Renal pelvis (tissue), 4 donors: Measurements from ENCODE around the gene AGBL5. TPM values are rescaled to one million over a fixed set of nuclear protein-coding genes. Genes with fewer than 3 reads are reported as not detected.

Experiments
- DNase-seq: peaks from one replicate; pipeline ENCODE4 v3.0.0-alpha.2; 2013
- polyA plus RNA-seq, 3 donors: library from polyadenylated mRNA; unstranded; fragments of 120-200 nt; gene quantifications; one replicate each; pipeline ENCODE4 v1.2.1, GENCODE V29; 2013; ENCODE audit not compliant: insufficient read length in 3 of 3

The AGBL5 gene
- polyA plus RNA-seq, 3 donors, result 67.1 to 68.4 (median 67.5) TPM

DNA sequence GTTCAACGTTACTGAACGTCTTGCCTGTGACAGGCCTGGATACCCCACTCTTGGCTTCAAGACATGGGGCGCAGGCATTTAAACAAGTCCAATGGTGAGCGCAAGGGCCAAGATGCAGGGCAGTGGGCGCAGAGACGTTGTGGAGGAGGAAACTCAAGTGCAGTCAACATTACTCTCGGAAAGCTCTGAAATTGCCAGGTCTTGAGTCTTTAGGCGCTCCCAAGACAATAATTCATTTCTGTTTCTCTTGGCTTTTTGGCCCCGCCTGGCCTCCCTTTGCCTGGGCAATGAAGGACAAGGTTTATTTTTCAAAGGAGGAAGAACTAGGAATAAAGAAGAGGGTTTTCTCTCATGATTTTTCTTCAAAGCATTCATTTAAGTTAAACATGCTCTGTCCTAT is 32.0 kb upstream of the AGBL5 start:
- no peak for DNase-seq

DNA sequence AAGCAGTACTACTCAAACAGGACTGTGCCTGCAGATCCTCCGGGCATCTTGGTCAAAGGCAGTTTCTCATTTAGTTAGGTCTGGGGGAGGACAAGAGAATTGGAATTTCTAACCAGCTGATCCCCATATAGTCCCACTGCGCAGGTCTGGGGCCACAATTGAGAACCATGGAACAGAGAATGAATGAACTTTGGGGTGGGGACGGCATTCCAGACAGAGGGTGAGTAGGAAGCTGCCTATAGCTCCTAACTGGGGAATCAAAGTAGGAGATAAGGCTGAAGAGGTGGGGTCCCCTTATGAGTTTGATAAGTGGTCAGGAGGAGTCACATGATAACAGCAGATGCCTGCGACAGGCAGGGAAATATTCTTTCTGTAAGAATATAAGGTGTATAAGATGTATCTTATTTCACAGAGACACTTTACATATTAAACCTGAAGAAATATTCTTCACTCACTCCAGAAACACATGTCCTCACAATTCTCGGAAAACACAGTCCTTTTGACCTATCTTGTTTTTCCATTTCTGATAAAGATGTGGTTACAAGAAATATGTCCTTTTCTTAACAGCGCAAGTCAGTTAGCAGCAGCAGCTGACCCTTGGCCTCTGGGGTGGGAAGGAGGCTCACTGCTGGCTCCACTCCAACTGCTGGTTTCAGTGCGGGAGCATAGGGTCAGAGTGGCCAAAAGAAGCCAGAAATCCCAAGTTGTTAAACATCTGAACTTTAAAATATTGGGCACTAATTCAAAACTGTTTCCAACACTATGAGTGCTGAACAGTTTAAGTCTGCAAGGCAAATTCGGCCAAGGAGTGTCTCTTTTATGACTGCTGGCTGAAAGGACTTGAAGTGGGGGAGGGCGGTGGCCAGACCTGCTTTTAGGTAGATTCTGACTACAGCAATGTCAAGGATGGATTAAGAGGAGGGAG is 31.3 kb upstream of the AGBL5 start:
- no peak for DNase-seq

DNA sequence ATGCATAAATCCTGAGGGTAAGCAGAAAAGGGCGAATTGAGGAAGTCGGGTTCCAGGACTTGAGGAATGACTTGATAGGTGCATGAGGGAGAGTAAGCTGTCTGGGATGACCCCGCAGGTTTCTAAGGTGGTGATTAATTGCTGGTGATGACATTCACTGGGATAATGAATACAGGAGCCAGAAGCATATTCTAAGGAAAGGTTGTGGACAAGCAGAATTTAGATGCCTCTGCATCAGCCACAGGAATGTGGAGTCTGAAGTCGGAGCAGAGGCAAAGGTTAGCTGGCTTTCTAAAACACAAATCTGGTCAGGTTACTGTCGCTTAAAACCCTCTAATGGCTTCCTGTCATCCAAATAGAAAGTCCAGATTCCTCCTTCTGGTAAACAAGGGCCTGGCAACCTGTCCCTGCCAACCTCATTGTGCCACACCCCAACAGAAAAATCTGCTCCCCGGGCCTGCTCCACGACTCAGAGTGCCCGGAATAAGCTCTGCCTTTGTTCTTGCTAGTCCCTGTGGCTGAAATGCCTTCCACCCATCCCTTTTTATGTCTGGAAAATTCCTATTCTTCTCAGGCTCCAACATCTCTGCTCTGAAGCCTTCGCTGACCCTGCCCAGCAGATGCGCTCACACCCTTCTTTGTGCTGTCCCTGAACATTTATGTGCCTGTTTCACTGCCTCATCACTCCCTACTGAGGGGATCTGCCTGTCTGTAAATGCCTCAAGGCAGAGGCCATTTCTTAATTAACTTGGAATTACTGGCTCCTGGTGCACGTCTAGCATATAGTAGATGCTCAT is 30.0 kb upstream of the AGBL5 start:
- no peak for DNase-seq

DNA sequence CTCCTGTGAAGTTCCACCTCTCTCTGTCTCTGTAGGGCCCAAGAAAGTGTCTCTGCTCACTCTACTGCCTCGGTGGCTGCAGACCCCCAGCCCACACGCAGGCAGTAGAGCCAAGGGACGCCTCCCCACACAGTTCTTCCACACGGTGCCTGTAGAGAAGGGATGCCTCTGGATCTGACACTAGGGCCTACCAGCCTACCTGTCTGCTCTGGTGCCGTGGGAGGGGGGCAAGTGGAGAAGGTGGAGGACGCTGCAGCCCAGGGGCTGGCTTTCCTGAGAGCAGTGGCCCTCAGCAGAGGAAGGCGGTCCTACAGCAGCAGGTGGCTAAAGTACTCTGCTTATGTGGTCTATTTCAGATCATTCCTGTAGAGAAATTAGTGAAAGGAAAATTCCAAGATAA is 27.7 kb upstream of the AGBL5 start:
- DNase-seq, result no peak

DNA sequence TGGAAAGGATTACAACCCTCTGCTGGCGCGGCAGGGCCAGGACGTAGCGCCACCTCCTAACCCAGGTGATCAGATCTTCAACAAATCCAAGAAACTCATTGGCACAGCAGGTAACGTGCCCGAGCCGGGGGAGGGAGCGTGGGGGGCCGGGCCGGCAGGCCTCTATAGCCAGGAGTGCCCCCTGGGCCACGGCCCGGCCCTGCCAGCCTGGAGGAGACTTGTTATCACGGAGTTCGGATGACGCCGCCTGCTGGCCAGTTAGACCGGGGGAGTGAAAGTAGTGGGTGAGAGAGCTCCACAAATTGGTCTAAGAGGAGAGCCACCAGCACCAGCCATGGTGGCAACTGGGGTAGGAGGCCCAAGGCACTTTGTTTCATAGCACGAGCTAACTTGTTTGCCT is 27.3 kb upstream of the AGBL5 start:
- DNase-seq, result no peak

DNA sequence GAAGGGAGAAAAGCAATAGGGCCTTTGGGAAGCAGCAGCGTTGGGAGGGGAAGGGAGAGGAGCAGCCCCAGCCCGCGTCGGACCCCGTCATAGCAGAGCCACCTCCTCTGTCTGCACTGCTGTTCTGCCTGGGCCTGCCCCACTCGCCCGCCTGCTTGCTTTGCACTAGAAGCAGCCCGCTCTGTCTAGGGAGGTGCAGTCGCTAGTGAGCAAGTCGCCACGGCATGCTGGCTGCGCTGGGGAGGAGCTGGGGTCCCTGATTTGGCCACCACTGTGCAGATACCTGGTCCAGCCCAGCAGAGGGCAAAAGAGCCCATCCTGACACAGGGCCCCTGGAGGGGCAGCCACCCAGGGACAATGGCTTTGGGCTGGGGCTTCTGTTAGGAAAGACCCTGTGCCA is 26.7 kb upstream of the AGBL5 start:
- DNase-seq, result no peak

DNA sequence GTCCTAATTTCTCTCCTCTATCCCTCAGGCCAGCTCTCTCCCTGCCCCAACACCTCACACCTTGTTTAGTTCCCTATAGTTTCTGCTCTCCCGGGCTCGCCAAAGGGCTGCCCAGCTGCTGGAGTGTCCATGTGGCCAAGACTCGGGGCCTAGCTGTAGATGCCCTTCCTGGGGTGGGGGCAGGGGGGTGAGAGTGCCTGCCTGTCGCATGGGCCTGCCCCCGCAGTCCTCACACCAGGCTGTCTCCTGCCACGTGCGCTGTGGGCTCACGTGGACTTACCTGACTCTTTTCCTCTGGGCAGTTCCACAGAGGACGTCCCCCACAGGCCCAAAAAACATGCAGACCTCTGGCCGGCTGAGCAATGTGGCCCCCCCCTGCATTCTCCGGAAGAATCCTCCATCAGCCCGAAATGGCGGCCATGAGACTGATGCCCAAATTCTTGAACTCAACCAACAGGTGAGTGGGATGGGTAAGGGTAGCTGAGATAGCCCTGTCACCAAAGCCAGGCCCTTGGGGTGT is 26.1 kb upstream of the AGBL5 start:
- no peak for DNase-seq

DNA sequence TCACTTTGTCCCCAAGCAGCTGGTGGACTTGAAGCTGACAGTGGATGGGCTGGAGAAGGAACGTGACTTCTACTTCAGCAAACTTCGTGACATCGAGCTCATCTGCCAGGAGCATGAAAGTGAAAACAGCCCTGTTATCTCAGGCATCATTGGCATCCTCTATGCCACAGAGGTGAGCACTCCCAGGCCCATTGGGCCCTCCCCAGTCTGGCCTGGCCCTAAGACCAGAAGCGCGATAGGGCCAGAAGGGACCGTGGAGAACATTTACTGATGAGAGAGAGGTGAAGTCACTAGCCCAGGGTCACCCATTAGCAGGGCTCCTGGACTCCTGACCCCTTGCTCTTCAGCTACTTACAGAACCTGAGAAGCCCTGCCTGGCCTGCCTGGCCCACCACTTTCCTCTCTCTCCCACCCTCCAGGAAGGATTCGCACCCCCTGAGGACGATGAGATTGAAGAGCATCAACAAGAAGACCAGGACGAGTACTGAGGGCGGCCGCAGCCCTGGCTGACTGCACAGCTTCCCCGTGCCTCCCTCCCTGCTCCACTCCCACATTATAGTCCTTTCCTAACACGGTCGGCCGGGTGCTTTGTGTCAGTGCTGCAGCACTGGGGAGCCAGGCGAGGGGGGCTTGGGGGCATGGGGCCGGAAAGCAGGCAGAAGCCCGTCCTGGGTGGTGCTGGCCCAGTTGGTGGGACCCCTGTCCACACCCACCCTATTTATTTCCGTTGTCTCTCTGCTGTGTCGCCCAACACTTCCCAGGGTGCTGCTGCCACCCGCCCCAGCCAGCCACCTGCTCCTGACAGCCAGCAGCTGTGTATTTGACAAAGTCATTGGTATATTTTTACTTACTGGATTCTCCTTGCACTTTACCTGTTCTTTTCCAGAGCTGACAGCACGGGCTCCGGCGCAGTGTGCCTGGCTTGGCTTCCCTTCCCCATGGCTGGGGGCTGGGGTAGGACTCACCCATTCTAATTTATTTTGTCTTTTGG is 25.3 kb upstream of the AGBL5 start:
- DNase-seq, result no peak

DNA sequence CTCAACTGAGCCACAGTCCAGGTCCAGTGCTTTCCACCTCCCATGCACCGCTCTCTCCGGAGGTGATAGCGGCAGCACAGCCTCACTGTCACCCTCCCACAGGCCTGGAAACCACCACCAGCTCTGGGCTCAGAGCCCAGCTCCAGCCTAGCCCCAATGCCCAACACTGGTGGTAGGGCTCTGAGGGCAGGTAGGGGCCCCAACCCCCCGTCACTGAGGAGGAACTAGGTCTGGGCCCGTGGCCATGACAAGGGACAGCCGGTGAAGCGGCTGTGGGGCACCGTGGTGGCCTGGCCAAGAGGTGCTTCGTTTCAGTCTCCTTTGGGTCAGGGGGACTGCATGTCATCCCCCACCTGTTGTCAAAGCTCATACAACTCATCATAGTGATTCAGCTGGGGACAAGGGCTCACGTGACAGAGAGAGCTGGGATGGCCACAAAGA is 24.2 kb upstream of the AGBL5 start:
- DNase-seq, result no peak

DNA sequence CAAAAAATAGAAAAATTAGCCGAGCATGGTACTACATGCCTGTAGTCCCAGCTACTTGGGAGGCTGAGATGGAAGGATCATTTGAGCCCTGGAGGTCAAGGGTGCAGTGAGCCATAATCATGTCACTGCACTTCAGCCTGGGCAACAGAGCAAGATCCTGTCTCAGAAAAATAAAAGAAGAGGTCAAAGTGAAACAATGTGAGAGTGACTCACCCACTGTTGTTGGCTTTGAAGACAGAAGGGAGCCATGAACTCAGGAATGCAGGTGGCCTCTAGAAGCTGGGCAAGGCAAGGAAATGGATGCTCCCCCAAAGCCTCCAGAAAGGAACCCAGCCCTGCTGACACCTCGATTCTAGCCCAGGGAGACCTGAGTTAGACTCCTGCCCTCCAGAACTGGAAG is 22.4 kb upstream of the AGBL5 start:
- DNase-seq, result no peak

DNA sequence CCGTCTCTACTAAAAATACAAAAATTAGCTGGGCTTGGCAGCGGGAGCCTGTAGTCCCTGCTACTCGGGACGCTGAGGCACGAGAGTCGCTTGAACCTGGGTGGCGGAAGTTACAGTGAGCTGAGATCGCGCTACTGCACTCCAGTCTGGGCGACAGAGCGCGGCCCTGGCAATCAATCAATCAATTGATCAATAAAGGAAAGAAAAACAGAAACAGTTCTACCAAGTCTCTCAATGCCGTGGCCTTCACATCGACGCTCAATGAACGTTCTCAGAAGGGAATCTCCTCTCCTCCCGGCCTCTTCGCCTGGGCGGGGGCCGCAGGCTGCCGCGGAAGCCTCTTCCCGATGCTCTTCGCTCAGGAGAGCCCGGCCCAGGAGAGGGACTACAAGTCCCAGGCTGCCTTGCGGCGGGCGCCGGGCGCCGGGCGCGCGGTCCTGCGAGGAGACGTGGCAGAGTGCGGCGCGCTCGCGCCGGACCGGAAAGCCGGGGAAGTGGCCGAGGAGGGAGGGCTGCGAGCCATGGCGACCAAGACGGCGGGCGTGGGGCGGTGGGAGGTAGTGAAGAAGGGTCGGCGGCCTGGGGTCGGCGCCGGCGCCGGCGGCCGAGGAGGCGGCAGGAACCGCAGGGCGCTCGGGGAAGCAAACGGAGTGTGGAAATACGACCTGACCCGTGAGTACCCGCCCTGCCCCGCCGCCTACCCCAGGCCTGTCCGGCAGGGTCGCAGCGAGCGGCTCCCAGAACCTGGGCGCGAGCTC is 18.8 kb upstream of the AGBL5 start, which contains the start of gene TMEM214:
TSS of gene TMEM214 (plus strand) at position 471 of the 758 bp plus-strand sequence. CDS start at position 522, 51 bp downstream.
- DNase-seq, result peak; percentile 78

DNA sequence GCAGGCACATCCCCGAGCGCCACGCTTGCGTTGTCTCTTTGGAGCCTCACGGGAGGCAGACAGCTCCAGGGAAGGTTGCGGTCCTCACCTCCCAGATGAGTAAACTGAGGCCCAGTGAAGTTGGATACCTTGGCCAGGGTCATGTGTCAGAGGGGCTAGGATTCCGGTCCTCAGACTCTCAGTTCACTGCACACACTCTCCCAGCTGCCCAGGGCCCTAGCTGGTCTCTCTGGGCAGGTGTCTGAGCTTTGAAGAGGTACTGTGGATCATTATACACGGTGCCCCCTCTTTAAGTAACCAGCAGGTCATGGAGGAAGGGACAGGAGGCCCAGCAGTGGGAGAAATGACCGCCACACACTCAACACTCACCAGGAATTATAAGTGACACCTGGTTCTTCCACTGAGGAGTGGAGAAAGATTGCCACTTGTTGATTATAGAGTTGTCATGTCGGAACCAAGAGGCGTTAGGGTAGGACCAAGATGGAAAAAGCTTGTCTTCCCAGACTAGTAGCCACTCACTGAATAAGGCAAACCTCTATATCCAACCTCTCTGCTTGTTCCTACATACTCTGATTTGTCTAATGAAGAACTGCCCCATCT is 18.1 kb upstream of the AGBL5 start:
- no peak for DNase-seq

DNA sequence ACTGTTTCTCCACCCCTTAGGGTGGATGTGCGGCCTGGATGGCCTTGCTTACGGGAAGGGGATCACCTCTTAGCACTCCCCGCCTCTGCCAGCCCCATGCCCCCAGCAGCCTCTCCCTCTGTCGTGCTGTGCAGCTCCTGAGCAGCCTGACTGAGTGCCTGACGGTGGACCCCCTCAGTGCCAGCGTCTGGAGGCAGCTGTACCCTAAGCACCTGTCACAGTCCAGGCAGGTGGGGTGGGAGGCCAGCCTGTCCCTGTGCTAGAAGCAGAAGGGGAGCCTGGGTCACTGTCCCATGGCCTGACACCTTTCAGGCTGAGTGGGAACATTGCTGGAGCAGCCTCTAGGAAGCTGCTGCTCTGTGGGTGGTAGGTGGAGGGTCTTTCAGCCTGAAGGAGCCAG is 13.5 kb upstream of the AGBL5 start:
- no peak for DNase-seq

DNA sequence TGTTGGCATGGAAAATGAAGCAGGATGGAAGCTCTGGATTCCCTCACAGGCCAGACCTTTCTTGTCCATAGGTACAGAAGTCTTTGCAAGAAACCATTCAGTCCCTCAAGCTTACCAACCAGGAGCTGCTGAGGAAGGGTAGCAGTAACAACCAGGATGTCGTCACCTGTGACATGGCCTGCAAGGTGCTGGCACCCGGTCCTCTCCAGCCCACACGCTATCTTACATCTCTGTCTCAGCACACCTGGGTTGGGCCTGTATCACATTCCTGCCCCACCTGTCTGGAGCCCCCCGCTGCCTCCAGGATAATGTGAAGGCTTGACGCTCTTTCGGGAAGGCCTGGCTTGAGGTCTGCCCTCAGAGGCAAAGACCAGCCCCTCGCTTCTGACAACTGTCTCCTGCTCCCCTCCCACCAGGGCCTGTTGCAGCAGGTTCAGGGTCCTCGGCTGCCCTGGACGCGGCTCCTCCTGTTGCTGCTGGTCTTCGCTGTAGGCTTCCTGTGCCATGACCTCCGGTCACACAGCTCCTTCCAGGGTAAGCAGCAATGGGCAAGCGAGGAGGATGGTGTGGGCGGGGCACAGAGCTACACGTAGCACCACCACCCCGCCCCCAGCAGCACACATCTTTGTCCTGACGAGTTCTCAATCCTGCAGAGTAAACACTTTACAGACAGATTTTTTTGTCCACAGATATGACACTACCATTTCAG is 12.7 kb upstream of the AGBL5 start:
- no peak for DNase-seq

DNA sequence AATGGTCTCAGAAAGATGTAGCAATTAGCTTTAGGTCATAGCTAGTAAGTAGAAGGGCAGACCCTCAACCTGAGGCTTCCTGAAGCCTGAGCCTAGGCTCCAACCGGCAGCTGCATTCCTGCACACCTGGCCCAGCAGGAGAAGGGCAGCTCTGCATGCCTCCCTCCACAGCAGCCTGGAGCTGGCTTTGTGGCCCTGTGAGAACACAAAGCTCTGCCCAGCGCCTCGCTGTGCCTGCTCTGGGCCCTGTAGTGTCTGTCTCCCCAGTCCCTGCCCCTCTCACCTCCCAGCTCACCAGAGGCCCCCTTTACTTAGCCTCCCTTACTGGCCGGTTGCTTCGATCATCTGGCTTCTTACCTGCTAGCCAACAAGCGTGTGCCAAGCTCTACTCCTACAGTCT is 12.0 kb upstream of the AGBL5 start:
- no peak for DNase-seq

DNA sequence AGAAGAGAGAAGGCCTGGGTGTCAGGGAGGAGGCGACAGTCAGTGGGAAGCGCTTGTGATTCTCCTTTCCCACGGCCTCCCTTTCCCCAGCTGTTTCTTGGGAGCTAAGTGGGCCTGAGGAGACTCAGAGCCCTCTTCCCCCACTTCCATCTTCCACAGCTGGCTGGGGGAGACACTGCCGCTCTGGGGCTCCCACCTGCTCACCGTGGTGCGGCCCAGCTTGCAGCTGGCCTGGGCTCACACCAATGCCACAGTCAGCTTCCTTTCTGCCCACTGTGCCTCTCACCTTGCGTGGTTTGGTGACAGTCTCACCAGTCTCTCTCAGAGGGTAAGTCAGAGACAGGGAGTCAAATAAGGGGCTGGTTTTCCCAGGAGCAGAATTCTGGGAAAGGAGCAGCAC is 11.6 kb upstream of the AGBL5 start:
- DNase-seq, result no peak

DNA sequence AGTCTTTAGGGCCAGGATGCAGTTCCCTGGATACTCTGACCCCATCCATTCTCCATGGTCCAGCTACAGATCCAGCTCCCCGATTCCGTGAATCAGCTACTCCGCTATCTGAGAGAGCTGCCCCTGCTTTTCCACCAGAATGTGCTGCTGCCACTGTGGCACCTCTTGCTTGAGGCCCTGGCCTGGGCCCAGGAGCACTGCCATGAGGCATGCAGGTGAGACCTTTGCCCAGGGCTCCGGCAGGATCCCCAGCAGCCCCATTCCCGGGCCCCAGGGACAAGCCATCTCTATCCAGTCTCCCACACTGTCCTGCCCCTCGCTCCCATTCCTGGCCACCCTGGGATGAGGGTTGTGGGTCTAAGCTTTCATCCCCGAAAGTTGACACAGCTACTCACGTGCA is 11.2 kb upstream of the AGBL5 start:
- DNase-seq, result no peak

DNA sequence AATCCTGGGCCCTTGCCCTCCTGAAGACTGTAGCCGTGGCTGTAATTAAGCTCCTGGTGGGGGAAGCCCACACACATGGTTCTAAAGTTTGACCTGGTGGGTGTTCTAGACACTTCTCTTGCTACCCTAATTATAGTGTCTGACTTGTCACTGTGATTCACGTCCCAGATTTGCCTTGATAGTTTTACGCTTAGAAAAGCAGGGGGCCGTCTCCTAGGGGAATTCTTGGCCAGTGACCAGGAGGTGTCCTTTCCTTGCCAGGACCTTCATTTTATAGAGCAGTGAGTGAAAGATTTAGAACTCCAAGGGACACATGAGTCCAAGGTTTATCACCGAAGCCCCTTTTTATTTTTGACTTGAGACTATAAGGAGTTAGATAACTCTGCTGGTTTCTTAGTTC is 9.7 kb upstream of the AGBL5 start:
- peak; percentile 87 for DNase-seq

DNA sequence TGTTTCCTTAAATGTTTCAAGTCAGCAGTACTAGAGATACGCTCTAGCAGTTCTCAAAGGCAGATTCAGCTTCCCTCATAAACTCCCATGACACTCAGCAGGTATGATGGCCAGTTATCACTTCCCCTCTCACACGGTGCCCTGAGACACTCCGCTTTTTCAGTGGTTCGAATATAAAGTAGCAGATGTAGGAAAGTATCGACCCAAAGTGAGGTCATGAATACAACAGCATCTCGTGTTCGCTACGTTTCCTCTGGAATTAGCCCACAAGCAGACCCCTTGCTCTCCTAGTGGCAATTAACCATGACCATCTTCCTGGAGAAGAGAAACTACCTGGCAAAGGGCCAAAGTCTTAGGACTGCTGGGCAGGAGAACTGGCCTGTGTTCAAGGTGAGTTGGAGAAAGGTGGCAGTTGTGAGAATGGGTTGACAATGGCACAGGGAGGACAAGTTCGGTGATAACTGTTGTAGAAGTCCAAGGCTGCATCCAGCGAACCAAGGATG is 9.3 kb upstream of the AGBL5 start:
- DNase-seq, result no peak
